Occipital lobe (tissue), 2 donors: ENCODE results near the gene SCN7A. TPM values are rescaled to one million over a fixed set of nuclear protein-coding genes. Genes with fewer than 3 reads are reported as not detected.
"Not testable (repeated sequence)": the region's sequence is repeated elsewhere in the genome, so short reads cannot be mapped to it uniquely, and the experiment has no call there.

Experiments used
- DNase-seq: peaks from one replicate; lab custom pipeline; 2025; lab: John Stamatoyannopoulos, UW
- total RNA-seq: library from RNA; depleted of rRNA; stranded (reverse); fragments of >200 nt; gene quantifications from one replicate; pipeline ENCODE4 v1.2.3, GENCODE V29; 2014

The SCN7A gene
- total RNA-seq, 1 donor from 2014 or later, result 1.6 TPM

DNA sequence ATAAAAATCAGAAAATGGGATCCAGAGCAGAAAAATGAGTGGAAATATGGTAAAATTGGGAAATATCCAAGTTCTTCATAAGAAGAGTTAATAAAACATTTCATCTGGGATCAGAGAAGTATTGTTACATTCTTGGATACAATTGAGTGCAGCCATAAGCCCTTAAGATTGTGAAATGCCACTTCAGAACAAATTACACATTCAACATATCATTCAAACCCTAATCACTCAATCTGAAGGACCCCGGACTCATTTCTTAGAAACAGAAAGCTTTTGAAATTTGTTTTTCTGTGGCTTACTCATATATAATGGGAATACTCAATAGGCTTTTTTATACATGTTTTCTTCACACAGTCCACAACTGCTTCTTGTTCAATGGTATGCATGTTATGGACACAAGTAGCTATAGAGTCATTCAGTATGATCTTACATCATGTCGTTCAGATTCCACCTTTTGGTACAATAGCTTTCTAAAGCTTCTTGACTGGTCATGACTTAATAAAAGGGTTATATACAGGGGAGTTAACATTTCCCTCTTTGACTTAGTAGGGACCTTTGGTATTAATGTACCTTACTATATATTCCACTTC lies 39.9 kb downstream of the SCN7A start:
- no peak for DNase-seq

DNA sequence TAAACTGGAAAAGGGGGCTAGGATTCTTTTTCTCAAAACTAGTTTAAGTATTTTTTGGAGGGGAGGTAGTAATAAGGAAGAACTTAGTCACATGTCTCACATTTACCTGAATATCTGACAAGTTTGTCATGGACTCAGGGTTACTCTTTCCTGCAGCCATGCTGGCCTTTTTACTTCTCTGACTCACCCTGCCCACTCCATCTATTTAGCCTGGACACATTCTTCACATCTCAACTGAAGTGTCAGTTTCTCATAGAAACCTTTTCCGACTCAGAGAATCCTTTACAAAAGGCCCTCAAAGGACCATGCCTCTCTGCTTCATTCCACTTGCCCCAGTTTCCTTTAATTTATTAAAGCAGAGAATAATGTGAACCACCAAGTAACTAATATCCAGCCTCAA lies 42.6 kb downstream of the SCN7A start:
- DNase-seq, result no peak

DNA sequence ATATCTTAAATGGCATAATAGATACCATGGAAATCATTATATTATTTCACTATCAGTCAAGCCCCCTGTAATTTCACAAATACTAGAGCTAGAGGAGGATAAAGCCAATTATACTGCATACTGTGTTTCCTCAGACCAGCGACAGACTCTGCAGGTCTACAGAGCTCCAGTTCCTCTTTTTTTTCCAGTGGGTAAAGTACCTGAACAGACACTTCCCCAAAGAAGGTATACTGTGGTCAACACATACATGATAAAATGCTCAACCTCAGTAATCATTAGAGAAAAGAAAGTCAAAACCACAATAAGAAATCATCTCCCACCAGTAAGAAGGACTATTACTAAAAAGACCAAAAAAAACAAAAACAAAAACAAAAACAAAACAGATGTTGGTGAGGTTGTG lies 44.6 kb downstream of the SCN7A start:
- DNase-seq, result no peak

DNA sequence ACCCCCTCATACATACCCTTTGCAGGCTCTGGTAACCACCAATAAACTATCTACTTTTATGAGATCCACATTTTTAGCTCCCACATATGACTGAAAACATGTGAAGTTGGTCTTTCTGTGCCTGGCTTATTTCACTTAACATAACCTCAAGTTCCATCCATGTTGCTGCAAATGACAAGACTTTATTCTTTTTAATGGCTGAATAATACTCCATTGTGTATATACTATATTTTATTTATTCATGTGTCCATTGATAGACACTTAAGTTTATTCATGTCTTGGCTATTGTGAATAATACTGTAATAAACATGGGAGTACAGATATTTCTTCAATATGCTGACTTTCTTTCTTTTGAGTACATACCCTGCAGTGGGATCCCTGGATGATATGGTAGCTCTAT lies 45.9 kb downstream of the SCN7A start:
- DNase-seq, result no peak

DNA sequence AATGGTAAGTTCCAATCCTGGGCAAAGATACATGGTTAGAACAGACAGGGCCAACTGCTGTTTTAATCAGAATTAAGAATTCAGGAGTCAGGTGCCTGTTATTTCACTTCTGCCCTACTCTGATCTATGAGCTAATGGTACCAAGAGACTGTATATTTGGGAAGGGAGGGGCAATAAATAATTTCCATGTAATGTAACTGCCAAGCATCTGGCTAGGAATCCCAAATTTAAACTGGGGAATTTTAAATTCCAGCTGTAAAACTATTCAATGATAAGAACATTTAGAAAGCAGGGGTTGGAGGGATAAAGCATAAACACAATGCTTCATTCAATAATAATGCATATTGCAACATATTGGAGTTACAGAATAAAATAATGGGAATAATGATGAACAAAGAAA lies 49.7 kb downstream of the SCN7A start:
- no peak for DNase-seq

DNA sequence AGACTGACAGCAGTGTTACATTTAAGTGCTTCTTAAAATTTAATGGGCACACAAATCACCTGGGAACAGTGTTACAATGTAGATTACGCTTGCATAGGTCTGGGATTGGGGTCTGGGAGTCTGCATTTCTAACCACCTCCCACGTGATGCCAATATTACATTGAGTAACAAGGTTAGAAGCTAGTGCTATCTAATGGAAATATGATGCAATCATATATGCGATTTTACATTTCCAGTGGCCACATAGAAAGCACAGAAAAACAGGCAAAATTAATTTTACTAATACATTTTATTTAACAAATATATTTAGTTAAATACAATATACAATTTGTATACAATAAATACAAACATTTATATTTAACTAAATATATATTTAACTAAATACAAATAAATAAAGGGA lies 53.7 kb downstream of the SCN7A start:
- no peak for DNase-seq

DNA sequence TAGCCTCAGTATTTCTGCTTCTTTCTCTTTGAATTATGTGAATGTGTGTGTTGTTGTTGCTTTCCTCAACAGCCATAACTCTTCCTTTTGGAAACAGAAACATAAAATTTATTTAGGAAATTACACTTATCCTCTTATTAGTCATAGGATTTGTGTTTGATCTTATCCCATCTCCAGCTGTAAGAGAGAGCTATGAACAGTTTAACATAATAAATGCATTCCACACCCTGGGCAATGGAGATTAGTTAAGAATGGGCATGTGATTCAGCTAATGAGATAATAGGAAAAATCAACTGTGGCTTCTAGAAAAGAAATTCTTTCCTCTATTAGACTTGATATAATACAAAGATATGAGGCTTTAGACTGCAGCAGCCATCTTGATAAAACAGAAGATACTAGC lies 55.0 kb downstream of the SCN7A start:
- DNase-seq, result no peak

DNA sequence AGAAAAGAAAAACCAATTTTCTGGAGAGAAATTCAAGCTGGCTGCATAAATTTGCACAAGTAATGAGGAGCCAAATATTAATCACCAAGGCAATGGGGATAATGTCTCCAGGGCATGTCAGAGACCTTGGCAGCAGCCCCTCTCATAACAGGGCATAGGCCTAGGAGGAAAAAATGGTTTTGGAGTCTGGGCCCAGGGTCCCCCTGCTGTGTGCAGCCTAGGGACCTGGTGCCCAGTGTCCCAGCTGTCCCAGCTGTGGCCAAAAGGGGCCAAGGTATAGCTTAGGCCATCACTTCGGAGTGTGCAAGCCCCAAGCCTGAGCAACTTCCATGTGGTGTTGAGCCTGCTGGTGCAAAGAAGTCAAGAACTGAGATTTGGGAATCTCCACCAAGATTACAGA lies 57.1 kb downstream of the SCN7A start:
- no peak for DNase-seq

DNA sequence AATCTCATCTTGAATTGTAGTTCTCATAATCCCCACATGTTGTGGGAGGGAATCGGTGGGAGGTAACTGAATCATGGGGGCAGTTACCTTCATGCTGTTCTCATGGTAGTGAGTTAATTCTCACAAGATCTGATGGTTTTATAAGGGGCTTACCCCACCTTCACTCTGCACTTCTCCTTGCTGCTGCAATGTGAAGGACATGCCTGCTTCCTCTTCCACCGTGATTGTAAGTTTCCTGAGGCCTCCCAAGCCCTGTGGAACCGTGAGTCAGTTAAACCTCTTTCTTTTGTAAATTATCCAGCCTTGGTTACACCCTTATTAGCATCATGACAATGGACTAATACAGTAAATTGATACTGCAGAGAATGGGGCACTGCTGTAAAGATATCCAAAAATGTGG lies 57.9 kb downstream of the SCN7A start:
- DNase-seq, result no peak

DNA sequence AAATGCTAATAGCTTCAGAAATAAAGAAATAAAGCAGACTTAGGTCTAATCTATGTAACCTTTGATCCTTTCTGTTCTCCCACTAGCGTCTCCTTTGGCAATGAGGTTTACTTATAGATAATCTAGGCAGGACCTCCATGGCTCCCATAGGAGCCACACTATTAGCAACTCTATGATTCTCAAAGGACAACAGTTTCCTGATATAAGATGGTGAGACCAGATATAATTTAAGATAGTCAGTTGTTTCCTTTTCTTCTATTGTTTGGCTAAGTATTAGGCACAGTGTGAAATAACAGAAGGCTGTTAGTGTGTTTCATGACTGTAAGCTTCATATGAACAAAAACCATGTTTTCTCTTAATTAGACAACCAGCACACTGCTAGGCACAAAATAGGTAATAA lies 59.6 kb downstream of the SCN7A start:
- no peak for DNase-seq

DNA sequence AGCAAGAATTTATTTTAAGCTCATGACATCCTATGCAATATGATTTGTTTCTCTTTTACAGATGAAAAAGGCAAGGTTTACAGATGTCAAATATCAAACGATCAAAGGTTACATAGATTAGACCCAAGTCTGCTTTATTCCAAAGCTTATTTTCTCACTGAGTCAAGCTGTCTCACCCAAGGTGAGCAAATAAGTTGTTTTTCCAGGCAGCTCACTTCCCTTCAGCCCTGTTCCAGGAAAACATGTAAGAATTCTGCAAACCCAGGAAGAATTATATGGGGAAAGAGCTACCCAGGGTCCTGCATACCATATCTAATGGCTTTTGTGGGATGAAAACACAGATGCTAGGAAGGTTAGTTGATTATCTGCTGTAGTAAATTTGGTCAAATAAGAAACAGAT lies 60.6 kb downstream of the SCN7A start:
- DNase-seq, result no peak

DNA sequence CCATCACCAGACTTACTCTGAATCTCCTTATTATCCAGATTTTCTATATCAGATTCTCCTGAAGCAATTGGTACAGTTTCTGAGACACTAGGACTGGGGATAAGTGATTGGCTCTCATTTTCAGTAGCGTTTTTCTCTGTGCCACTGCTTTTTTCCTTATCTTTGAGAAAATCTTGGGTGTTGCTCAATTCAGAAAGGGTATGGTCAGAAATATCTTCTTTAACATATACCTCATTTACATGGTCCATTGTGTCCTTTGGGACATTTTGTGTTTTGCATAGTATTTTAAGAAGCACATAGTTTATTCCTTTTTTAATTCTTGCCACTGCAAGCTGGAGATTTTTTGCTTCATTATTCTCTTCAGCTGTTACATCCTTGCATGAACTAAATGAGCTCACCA lies 61.7 kb downstream of the SCN7A start:
- DNase-seq, result no peak

DNA sequence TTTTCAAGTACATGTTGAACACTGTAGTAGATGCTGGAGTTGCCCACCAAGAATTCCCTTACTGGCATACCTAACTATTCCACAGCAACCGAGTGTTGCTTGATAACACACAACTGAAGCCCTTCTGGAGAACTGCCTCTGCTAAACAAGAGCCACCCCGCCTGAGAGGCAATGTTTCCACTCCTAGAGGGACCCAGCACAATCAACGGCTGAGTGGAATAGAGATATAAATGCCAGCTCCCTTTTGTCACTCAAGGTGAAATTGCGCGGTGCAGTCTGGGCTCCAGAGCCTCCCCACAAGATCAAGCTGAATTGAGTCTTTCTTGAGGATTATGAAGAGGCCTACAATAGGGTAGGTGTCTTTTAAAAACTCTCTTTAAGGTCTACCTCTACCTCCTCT lies 69.2 kb downstream of the SCN7A start:
- no peak for DNase-seq

DNA sequence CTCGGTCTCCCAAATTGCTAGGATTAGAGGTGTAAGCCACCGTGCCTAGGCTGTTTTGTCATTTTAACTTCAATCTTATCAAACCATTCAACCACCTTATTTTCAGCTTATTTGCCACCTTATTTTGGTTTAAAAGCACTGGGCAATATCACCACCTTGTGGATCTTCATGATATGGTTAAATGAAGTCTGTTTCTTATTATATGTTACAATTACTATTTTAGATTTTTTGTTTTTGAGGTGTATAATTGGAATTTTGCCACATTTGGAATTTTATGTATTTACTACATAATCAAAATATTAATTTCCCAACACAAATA lies 74.5 kb downstream of the SCN7A start:
- DNase-seq, result no peak

DNA sequence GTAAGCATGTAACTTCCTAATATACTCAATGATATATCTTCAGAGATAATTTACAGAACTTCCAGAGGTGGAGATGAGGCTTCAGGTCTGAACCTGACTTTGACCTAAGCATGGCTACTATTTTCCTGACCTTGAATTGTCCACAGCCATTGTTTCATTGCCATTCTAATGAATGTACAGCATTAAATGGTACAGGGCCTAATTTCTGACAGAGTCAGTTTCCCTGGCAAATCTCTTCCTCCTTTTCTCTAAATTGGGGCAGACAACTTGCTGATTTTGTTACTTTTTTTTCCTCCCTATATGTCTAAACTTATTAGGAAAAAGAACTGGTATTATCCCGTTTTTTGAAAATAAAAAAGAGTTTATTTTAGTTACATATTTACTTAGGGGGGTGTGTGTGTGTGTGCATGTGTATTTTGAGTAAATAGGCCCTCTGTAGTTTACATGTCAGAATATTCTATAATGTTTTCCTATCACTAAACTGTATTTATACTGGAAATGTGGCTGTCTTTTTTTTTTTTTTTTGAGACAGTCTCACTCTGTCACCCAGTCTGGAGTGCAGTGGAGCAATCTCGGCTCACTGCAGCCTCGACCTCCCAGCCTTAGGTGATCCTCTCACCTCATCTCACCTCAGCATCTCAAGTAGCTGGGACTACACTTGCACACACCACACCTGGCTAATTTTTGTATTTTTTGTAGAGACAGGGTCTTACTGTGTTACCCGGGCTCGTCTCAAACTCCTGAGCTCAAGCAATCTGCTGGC lies 75.0 kb downstream of the SCN7A start:
- DNase-seq, result no peak

DNA sequence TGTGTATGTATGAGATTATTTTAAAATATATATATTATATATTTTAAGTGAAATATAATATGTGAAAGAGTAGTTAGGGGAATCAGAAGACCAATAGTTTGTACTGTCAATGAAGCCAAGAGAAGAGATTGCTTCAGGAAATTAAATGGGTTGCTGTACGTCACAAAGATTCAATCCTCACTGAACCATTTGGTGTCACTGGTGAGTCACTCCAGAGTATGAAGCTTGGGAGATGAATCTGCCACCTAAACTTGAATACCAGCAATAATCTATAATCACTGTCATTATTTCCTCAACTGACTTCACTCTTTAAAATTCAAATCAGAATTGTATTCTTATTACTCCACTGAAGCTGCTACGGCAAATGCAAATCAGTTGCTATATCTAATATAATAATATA lies 76.4 kb downstream of the SCN7A start:
- DNase-seq, result no peak

DNA sequence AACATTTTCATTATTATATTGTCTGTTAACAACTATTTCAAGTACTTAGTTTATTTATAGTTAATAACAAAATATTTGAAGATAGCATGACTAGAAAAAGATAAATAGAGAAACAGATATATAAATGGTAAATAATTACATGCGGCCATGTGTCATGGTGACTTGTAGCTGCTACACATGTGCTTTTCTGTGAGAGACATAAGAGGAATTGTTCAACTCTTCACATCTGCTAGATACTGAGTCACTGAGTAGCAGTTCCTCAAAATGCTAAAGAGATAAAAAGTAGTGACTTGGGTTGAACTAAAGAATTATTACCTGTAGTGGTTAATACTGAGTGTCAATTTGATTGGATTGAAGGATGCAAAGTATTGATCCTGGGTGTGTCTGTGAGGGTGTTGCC lies 80.8 kb downstream of the SCN7A start:
- no peak for DNase-seq

DNA sequence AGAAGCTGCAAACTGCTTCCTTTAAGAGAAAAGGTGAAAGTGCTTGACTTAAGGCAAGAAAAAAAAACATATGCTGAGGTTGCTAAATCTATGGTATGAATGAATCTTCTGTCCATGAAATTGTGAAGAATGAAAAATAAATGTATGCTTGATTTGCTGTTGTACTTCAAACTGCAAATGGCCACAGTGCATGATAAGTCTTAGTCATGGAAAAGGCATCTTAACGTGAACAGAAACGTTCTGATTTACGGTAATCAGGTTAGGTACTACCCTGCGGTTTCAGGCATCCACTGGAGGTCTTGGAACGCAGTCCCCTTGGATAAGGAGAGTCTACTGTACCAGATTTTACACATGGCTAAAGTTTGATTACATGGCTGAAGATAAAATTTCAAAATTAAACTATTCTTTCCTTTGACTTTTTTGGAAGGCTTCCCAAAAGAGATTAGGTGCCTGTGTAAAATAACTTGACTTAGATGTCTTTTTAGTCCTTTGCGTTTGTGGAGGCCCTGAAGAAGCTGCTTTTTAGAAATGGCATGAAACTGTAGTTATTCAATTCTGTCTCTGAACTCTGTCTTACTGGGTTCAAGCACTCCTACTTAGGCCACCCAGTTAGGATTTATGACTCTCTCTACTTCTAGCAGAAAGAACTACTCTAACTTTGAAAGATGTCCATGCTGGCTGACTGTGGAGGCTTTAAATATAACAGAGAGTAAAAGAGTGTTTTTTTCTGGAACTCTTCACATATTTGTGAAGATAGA lies 82.4 kb downstream of the SCN7A start:
- DNase-seq, result no peak

DNA sequence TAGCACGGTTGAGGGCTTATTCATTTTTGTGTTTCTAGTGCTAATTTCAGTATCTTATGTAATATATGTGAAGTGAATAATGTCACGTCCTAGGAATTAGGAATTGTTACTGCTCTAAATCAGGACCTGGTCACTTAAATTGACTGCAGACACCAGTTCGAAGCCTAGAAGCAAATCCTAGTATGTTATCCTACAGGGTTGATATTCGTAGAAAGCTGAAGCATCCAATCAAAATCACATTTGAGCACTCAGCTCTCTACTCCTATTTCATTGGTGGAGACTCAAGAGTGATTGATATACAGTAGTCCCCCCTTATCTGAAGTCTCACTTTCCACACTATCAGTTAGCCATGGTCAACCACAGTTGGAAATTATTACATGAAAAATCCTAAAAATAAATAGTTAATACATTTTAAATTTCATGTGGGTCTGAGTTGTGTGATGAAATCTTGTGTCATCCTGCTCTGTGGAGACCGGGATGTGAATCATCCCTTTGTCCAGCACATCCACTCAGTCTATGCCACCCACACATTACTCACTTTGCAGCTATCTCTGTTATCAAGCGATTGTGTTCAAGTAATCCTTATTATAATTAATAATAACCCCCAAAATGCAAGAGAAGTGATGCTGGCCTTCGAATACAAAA lies 83.1 kb downstream of the SCN7A start:
- peak; percentile 3 for DNase-seq

DNA sequence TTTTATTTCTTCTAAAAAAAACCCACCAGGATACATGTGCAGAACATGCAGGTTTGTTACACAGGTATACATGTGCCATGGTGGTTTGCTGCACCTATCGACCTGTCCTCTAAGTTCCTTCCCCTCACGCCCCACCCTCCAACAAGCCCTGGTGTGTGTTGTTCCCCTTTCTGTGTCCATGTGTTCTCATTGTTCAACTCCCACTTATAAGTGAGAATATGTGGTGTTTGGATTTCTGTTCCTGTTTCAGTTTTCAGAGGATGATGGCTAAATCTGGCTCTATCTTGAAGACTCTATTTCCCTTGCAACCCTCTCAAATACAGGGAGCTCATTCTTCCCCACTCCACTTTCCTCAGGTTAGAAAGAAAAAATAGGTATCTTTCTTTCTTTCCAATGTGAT lies 86.3 kb downstream of the SCN7A start:
- not testable (repeated sequence) for DNase-seq

DNA sequence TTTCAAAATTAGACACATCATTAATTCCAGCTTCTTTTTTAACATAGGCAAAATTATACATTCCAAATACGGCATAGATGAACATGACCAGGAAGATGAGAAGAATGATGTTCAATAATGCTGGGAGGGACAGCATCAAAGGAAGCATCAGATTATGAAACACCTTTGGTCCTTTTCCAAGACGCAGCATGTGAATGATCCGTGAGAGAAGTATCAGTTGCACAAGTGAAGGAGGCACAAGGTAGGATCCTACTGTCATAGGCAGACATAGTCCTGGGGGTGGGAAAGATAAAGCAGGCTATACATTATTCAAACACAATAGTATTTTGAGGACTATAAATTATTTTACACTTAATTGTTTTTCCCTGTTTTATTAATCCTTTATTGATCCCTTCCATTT lies 87.7 kb downstream of the SCN7A start:
- no peak for DNase-seq

DNA sequence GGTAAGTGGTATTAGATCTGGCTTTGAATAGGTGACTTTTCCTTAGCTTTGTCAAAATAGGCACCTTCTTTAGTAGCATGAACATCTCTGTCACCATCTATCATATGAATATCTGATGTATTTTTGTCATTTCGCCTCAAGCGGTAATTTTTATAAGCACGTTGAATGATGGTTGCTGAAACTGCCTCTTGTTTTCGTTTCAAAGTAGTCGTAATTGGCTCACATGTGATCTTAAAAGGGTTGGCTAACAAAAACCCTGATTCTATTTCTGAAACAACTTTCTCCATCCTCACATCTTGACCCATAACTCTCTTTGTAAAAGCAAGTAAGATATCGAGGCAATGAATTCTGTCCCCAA lies 88.5 kb downstream of the SCN7A start:
- DNase-seq, result no peak
